ENCODE measurements around the gene SLC25A22. TPM values are rescaled to one million over a fixed set of nuclear protein-coding genes. Genes with fewer than 3 reads are reported as not detected.

The SLC25A22 gene
- total and polyA plus RNA-seq, 9 of the 15 experiments (the other 6 are each of a cell fraction or from before 2014, with no cell fraction given): 0.41 to 55.4 (median 11.4) TPM

DNA sequence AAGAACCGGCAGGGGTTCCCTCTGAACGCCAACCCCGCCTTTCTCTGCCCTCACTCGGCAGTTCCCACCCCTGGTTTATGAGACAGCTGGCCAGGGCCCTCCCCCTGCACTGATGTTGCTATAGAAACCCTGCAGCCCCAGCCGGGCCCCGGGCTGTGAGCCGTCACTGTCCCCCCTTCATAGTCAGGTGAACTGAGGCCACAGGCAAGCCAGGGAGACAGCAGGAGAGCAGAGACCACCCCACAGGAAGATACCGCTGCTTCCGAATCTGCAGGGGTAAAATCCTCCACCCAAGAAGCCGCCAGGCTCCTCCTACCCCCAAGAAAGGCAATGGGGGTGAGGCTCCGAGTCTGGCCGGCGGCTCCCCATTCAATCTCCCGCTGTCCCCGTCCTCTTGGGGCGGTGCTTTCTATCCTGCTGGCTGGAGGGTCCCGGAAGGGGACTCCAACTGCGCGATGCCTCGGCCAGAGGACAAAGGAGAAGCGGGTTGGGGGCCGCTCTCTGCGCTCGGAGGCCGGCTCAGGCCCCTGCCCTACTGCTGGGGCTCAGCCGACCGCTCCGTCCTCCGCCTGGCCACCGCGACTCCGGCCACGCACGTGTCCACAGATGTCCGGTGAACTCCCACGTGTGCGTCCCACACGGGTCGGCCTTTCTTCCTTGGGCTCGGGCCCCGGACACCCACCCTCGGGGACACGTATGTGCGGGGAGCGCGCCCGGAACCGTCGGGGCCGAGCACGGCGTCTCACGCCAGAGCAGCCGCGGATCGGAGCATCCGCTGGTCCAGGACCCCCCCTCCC lies 587 bp downstream of the SLC25A22 start (continued):
- TF ChIP-seq, protein P1, sequence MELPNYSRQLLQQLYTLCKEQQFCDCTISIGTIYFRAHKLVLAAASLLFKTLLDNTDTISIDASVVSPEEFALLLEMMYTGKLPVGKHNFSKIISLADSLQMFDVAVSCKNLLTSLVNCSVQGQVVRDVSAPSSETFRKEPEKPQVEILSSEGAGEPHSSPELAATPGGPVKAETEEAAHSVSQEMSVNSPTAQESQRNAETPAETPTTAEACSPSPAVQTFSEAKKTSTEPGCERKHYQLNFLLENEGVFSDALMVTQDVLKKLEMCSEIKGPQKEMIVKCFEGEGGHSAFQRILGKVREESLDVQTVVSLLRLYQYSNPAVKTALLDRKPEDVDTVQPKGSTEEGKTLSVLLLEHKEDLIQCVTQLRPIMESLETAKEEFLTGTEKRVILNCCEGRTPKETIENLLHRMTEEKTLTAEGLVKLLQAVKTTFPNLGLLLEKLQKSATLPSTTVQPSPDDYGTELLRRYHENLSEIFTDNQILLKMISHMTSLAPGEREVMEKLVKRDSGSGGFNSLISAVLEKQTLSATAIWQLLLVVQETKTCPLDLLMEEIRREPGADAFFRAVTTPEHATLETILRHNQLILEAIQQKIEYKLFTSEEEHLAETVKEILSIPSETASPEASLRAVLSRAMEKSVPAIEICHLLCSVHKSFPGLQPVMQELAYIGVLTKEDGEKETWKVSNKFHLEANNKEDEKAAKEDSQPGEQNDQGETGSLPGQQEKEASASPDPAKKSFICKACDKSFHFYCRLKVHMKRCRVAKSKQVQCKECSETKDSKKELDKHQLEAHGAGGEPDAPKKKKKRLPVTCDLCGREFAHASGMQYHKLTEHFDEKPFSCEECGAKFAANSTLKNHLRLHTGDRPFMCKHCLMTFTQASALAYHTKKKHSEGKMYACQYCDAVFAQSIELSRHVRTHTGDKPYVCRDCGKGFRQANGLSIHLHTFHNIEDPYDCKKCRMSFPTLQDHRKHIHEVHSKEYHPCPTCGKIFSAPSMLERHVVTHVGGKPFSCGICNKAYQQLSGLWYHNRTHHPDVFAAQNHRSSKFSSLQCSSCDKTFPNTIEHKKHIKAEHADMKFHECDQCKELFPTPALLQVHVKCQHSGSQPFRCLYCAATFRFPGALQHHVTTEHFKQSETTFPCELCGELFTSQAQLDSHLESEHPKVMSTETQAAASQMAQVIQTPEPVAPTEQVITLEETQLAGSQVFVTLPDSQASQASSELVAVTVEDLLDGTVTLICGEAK (IDR thresholded peaks at IDR 0.05): peak; percentile 22; the same call in 1 of the 2 replicates
- TF ChIP-seq, protein P1 (CRISPR knock-in tag; IDR thresholded peaks at IDR 0.05): peak; percentile 8; the same call in 1 of the 2 replicates
- TF ChIP-seq KDM1A (IDR thresholded peaks at IDR 0.05): no peak
- TF ChIP-seq HINFP (tag; conservative IDR thresholded peaks at IDR 0.05; ENCODE audit: low read depth): no peak
- peak; percentile 6 to 35; a peak in 1 of 4 replicates for TF ChIP-seq NRF1 (conservative IDR thresholded peaks at IDR 0.05 in 1 of 2, IDR thresholded peaks at IDR 0.05 in 1 of 2)
- TF ChIP-seq, protein P2, sequence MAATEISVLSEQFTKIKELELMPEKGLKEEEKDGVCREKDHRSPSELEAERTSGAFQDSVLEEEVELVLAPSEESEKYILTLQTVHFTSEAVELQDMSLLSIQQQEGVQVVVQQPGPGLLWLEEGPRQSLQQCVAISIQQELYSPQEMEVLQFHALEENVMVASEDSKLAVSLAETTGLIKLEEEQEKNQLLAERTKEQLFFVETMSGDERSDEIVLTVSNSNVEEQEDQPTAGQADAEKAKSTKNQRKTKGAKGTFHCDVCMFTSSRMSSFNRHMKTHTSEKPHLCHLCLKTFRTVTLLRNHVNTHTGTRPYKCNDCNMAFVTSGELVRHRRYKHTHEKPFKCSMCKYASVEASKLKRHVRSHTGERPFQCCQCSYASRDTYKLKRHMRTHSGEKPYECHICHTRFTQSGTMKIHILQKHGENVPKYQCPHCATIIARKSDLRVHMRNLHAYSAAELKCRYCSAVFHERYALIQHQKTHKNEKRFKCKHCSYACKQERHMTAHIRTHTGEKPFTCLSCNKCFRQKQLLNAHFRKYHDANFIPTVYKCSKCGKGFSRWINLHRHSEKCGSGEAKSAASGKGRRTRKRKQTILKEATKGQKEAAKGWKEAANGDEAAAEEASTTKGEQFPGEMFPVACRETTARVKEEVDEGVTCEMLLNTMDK (IDR thresholded peaks at IDR 0.05; ENCODE audit: borderline replicate concordance, insufficient read depth, low read depth, low read length, poor library complexity, severe bottlenecking): no peak
- no peak for TF ChIP-seq ZNF174 (CRISPR knock-in tag; IDR thresholded peaks at IDR 0.05)
- TF ChIP-seq, protein P3, sequence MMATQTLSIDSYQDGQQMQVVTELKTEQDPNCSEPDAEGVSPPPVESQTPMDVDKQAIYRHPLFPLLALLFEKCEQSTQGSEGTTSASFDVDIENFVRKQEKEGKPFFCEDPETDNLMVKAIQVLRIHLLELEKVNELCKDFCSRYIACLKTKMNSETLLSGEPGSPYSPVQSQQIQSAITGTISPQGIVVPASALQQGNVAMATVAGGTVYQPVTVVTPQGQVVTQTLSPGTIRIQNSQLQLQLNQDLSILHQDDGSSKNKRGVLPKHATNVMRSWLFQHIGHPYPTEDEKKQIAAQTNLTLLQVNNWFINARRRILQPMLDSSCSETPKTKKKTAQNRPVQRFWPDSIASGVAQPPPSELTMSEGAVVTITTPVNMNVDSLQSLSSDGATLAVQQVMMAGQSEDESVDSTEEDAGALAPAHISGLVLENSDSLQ (IDR thresholded peaks at IDR 0.05): peak; percentile 46
- no peak for TF ChIP-seq NR4A1 (CRISPR knock-in tag; IDR thresholded peaks at IDR 0.05)
- TF ChIP-seq NR4A1 (tag; IDR thresholded peaks at IDR 0.05): no peak
- no peak for TF ChIP-seq CBX8 (IDR thresholded peaks at IDR 0.05; ENCODE audit: borderline replicate concordance, extremely low read depth, low read depth, low read length, poor library complexity, severe bottlenecking)
- no peak for TF ChIP-seq CBX3 (IDR thresholded peaks at IDR 0.05; ENCODE audit: borderline replicate concordance in 1 of 2, low read length in 2 of 2)

All from K562 (cell line).